Activated naive CD4-positive, alpha-beta T cell treated with Interleukin-2 at 50 U/mL for 16 hours (primary cell): ENCODE results near the gene DNAJC18.
A peak's percentile ranks its signal among the peaks of the same experiment; 100 is the strongest.
"Not testable (repeated sequence)": the region's sequence is repeated elsewhere in the genome, so short reads cannot be mapped to it uniquely, and the experiment has no call there.

Experiments used
- DNase-seq: peaks from one replicate; pipeline ENCODE4 v3.0.0-alpha.2; 2020

Gene DNAJC18

GRCh38 chr5:139439013-139439903, at the start of gene DNAJC18:
Gene DNAJC18 (minus strand): TSS chr5:139439525. CDS start chr5:139439445, 80 bp downstream.
- DNase-seq, result peak; percentile 93

GRCh38 chr5:139488260-139488659, 48.9 kb upstream of the DNAJC18 start:
- no peak for DNase-seq

GRCh38 chr5:139486201-139486600, 46.9 kb upstream of the DNAJC18 start:
- DNase-seq, result no peak

- not testable (repeated sequence) for DNase-seq
Observed at GRCh38 chr5:139482890-139483208, 43.5 kb upstream of the DNAJC18 start.

- DNase-seq, result peak; percentile 59
Observed at GRCh38 chr5:139482050-139482889, 42.9 kb upstream of the DNAJC18 start, which contains the start of gene STING1. Gene STING1 (minus strand): TSS chr5:139482758. CDS start chr5:139481704, 1,054 bp downstream.

- no peak for DNase-seq
Observed at GRCh38 chr5:139481580-139482049, 42.3 kb upstream of the DNAJC18 start.

- peak; percentile 49 for DNase-seq
Observed at GRCh38 chr5:139481122-139481533, 41.8 kb upstream of the DNAJC18 start.

- not testable (repeated sequence) for DNase-seq
Observed at GRCh38 chr5:139479729-139480128, 40.4 kb upstream of the DNAJC18 start.

GRCh38 chr5:139478657-139479423, 39.5 kb upstream of the DNAJC18 start:
- DNase-seq, result not testable (repeated sequence)

GRCh38 chr5:139475865-139476617, 36.7 kb upstream of the DNAJC18 start:
- no peak for DNase-seq

- DNase-seq, result no peak
Observed at GRCh38 chr5:139474890-139475791, 35.8 kb upstream of the DNAJC18 start.

- DNase-seq, result no peak
Observed at GRCh38 chr5:139473565-139473964, 34.2 kb upstream of the DNAJC18 start.

- DNase-seq, result no peak
Observed at GRCh38 chr5:139473105-139473504, 33.8 kb upstream of the DNAJC18 start.

- DNase-seq, result no peak
Observed at GRCh38 chr5:139472386-139473030, 33.2 kb upstream of the DNAJC18 start.

GRCh38 chr5:139470821-139471300, 31.5 kb upstream of the DNAJC18 start, which contains the start of gene SMIM33:
Gene SMIM33 (plus strand): TSS chr5:139471004. CDS start chr5:139471122, 118 bp downstream.
- peak; percentile 42 for DNase-seq

GRCh38 chr5:139468421-139468931, 29.2 kb upstream of the DNAJC18 start:
- DNase-seq, result no peak

- DNase-seq, result no peak
Observed at GRCh38 chr5:139462586-139463276, 23.4 kb upstream of the DNAJC18 start, which contains the start of gene ECSCR. Gene ECSCR (minus strand): TSS chr5:139462743. CDS start chr5:139462670, 73 bp downstream.

GRCh38 chr5:139461698-139462097, 22.4 kb upstream of the DNAJC18 start:
- DNase-seq, result no peak

GRCh38 chr5:139461176-139461575, 21.9 kb upstream of the DNAJC18 start:
- DNase-seq, result no peak
